Breast epithelium (tissue), 4 donors: Measurements from ENCODE around the gene MRTFA. TPM values are rescaled to one million over a fixed set of nuclear protein-coding genes. Genes with fewer than 3 reads are reported as not detected.
A peak's percentile ranks its signal among the peaks of the same experiment; 100 is the strongest.
"Not testable (repeated sequence)": the region's sequence is repeated elsewhere in the genome, so short reads cannot be mapped to it uniquely, and the experiment has no call there.

Experiments used
- DNase-seq, 2 donors: peaks; one replicate each; pipeline ENCODE4 v3.0.0-alpha.2; 2019; ENCODE audit warnings: low spot score in 2 of 2
- H3K27ac ChIP-seq, 2 donors: fragments of 200-600 bp; sonication (generic) in 1 of 2; one replicate each; pipeline ENCODE4 v1.5.1; 2016 to 2019; ENCODE audit warnings: mild to moderate bottlenecking in 1 of 2
- H3K27me3 ChIP-seq, 2 donors: fragments of 200-600 bp; sonication (generic) in 1 of 2; one replicate each; pipeline versions ENCODE4 v1.5.1 to v1.6.0; 2017 to 2019; ENCODE audit warnings: control low read depth in 1 of 2, mild to moderate bottlenecking in 1 of 2
- H3K36me3 ChIP-seq: fragments of 200-600 bp; one replicate; pipeline ENCODE4 v1.5.1; 2019
- H3K4me1 ChIP-seq, 2 donors: fragments of 200-600 bp; sonication (generic); one replicate each; pipeline ENCODE4 v1.5.1; 2016 to 2019; ENCODE audit warnings: control low read depth in 1 of 2
- H3K4me3 ChIP-seq, 3 donors: fragments of 200-600 bp; sonication (generic); 1 replicate in 2 of 3; 2 replicates in 1 of 3; pipeline ENCODE4 v1.5.1; 2016 to 2019; ENCODE audit warnings: mild to moderate bottlenecking in 3 of 3, moderate library complexity in 2 of 3
- H3K9me3 ChIP-seq, 2 donors: fragments of 200-600 bp; sonication (generic) in 1 of 2; one replicate each; pipeline ENCODE4 v1.5.1; 2016 to 2019; ENCODE audit warnings: control low read depth in 1 of 2
- CTCF ChIP-seq, 3 donors: fragments of 450-650 bp; IDR thresholded peaks; one replicate each; pipeline ENCODE4 v1.5.1; 2016 to 2017; ENCODE audit warnings: antibody characterized with exemption in 3 of 3, mild to moderate bottlenecking in 3 of 3, moderate library complexity in 3 of 3
- POLR2A ChIP-seq: fragments of 450-650 bp; IDR thresholded peaks from one replicate; pipeline ENCODE4 v1.6.1; 2016; ENCODE audit warnings: antibody characterized with exemption, mild to moderate bottlenecking, moderate library complexity
- POLR2AphosphoS5 ChIP-seq, 3 donors: sonication (generic); formaldehyde crosslinking; IDR thresholded peaks; one replicate each; pipeline ENCODE4 v1.6.1; 2017; ENCODE audit warnings: antibody characterized with exemption in 3 of 3
- intact Hi-C: fragments of 100-400 bp; cut with DNase I; formaldehyde crosslinking; loops from one replicate; pipeline ENCODE4 v1.15.1; 2023; ENCODE audit warnings: low total_unique reads
- total RNA-seq, 3 donors: library from RNA; depleted of rRNA; stranded (reverse); fragments of >200 nt; gene quantifications; one replicate each; pipeline ENCODE4 v1.1.0, GENCODE V29; 2016

The MRTFA gene
- total RNA-seq, 3 donors from 2014 or later = 47.0 to 69.2 (median 65.7) TPM

- H3K9me3 ChIP-seq = no peaks in the 10 kb centered on the region
- TF ChIP-seq POLR2A (no peak), POLR2AphosphoS5 (IDR thresholded peaks at IDR 0.05) (no peak), CTCF (IDR thresholded peaks at IDR 0.05) (no peak)
- H3K27me3 ChIP-seq = no peaks in the 10 kb centered on the region
- peaks cover 0 to 10% of the 10 kb centered on the region in 2 donors for H3K4me1 ChIP-seq
- H3K36me3 ChIP-seq = no peaks in the 10 kb centered on the region
- no peak for DNase-seq
- H3K4me3 ChIP-seq = no peak overlapping the region
- intact Hi-C loops = no loop called here
- peak overlapping the region in 1 of 2 donors; percentile 21 for H3K27ac ChIP-seq
These were observed 132.0 kb downstream of the MRTFA start for GRCh38 chr22:40504285-40505249.

GRCh38 chr22:40502919-40503318 is 133.6 kb downstream of the MRTFA start:
- no peak overlapping the region for H3K4me3 ChIP-seq
- DNase-seq = no peak
- no peaks in the 10 kb centered on the region for H3K27me3 ChIP-seq
- intact Hi-C loops = no loop called here
- H3K9me3 ChIP-seq = no peaks in the 10 kb centered on the region
- H3K27ac ChIP-seq = no peak overlapping the region
- H3K36me3 ChIP-seq = no peaks in the 10 kb centered on the region
- no peaks in the 10 kb centered on the region for H3K4me1 ChIP-seq
- TF ChIP-seq CTCF (IDR thresholded peaks at IDR 0.05) (no peak), POLR2AphosphoS5 (IDR thresholded peaks at IDR 0.05) (no peak), POLR2A (no peak)

GRCh38 chr22:40500465-40500786 is 136.1 kb downstream of the MRTFA start:
- intact Hi-C loops, H3K4me3 ChIP-seq, H3K36me3 ChIP-seq, H3K27me3 ChIP-seq, H3K9me3 ChIP-seq, H3K4me1 ChIP-seq, H3K27ac ChIP-seq, DNase-seq: not testable (repeated sequence)

GRCh38 chr22:40499209-40499623 is 137.3 kb downstream of the MRTFA start:
- Histone ChIP-seq H3K4me1 (no peaks in the 10 kb centered on the region), H3K9me3 (no peaks in the 10 kb centered on the region), H3K36me3 (no peaks in the 10 kb centered on the region), H3K27ac (peak overlapping the region; percentile 19 to 74), H3K4me3 (no peak overlapping the region), H3K27me3 (no peaks in the 10 kb centered on the region)
- intact Hi-C loops = no loop called here
- no peak for DNase-seq
- TF ChIP-seq POLR2A (no peak), POLR2AphosphoS5 (IDR thresholded peaks at IDR 0.05) (no peak), CTCF (IDR thresholded peaks at IDR 0.05) (no peak)

GRCh38 chr22:40498420-40499208 is 137.9 kb downstream of the MRTFA start:
- Histone ChIP-seq H3K4me1 (no peaks in the 10 kb centered on the region), H3K27me3 (no peaks in the 10 kb centered on the region), H3K9me3 (no peaks in the 10 kb centered on the region), H3K4me3 (no peak overlapping the region), H3K36me3 (no peaks in the 10 kb centered on the region), H3K27ac (peak overlapping the region; percentile 19 to 74)
- TF ChIP-seq POLR2AphosphoS5 (IDR thresholded peaks at IDR 0.05) (no peak), CTCF (IDR thresholded peaks at IDR 0.05) (no peak), POLR2A (no peak)
- DNase-seq = no peak
- intact Hi-C loops = no loop called here
